Smooth muscle cell (in vitro differentiated cells): ENCODE results near the gene WSCD2. TPM values are rescaled to one million over a fixed set of nuclear protein-coding genes. Genes with fewer than 3 reads are reported as not detected.

Source experiments
- DNase-seq: peaks from one replicate; lab custom pipeline; 2025; ENCODE audit not compliant: unreplicated experiment; lab: John Stamatoyannopoulos, UW
- H2AFZ ChIP-seq: fragments of 200-600 bp; sonication (generic); 2 replicates; pipeline ENCODE4 v1.6.0; 2016; ENCODE audit warnings: antibody characterized with exemption, low read depth, mild to moderate bottlenecking
- H3F3A ChIP-seq: fragments of 200-600 bp; sonication (generic); 2 replicates; pipeline ENCODE4 v1.6.0; 2017; ENCODE audit warnings: antibody characterized with exemption, low read depth
- H3K27ac ChIP-seq: fragments of 200-600 bp; sonication (generic); 2 replicates; pipeline ENCODE4 v1.5.1; 2016; ENCODE audit warnings: low read depth, mild to moderate bottlenecking
- H3K27me3 ChIP-seq: fragments of 200-600 bp; sonication (generic); 2 replicates; pipeline ENCODE4 v1.6.1; 2016; ENCODE audit warnings: low read depth, mild to moderate bottlenecking
- H3K36me3 ChIP-seq: fragments of 200-600 bp; sonication (generic); 2 replicates; pipeline ENCODE4 v1.5.1; 2016; ENCODE audit warnings: low read depth
- H3K4me1 ChIP-seq: fragments of 200-600 bp; sonication (generic); 2 replicates; pipeline ENCODE4 v1.5.1; 2016; ENCODE audit warnings: low read depth
- H3K4me2 ChIP-seq: fragments of 200-600 bp; sonication (generic); 2 replicates; pipeline ENCODE4 v1.6.0; 2016; ENCODE audit warnings: mild to moderate bottlenecking
- H3K4me3 ChIP-seq: fragments of 200-600 bp; sonication (generic); 2 replicates; pipeline ENCODE4 v1.5.1; 2016; ENCODE audit warnings: mild to moderate bottlenecking
- H3K79me2 ChIP-seq: fragments of 200-600 bp; sonication (generic); 2 replicates; pipeline ENCODE4 v1.6.0; 2016; ENCODE audit warnings: low read depth, mild to moderate bottlenecking
- H3K9ac ChIP-seq: fragments of 200-600 bp; sonication (generic); 2 replicates; pipeline ENCODE4 v1.6.0; 2016; ENCODE audit warnings: low read depth
- H3K9me3 ChIP-seq: fragments of 200-600 bp; sonication (generic); replicated peaks from 2 replicates; pipeline ENCODE4 v1.5.1; 2016; ENCODE audit warnings: low read depth
- H4K20me1 ChIP-seq: fragments of 200-600 bp; sonication (generic); 2 replicates; pipeline ENCODE4 v1.6.0; 2016; ENCODE audit warnings: low read depth
- WGBS: methylation state at CpG from one replicate; pipeline ENCODE4 v1.1.7; 2016; ENCODE audit warnings: low lambda C conversion rate; 5-methylcytosine and 5-hydroxymethylcytosine counted together
- polyA plus RNA-seq: library from polyadenylated mRNA; unstranded; fragments of >200 nt; fragmentation: Nextera tagmentation; extraction: Ambion mirVana; gene quantifications from 2 replicates; pipeline ENCODE4 v1.2.1, GENCODE V29; 2016
- total RNA-seq: library from RNA; depleted of rRNA; stranded (reverse); fragments of >200 nt; gene quantifications from 2 replicates; pipeline ENCODE4 v1.2.3, GENCODE V29; 2014
- TF ChIP-seq, protein P1 (sequence below): fragments of 200-600 bp; sonication (generic); IDR thresholded peaks from 2 replicates; pipeline ENCODE4 v1.5.1; 2017; ENCODE audit warnings: borderline replicate concordance, mild to moderate bottlenecking, antibody characterized with exemption; ENCODE audit not compliant: insufficient read depth, poor library complexity, severe bottlenecking

The WSCD2 gene
- total and polyA plus RNA-seq, 2 experiments from 2014 or later = 0.13 TPM

DNA sequence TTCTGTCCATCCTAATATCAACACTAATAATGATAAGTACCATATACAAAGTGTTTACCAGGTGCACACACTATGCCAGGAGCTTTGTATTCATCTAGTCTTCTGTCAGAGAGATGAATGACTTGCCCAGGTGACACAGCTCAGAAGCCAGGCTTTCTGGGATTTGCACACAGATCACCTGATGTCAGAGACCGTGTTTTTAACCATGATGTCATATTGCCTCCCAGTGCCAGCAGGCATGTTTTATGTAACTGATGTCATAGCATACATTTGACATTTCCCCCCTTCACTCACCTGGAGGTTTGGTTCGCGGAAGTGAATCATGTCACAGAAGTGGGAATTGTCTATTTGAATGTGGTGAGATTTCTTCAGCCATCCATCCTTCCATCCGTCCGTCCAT is 5.7 kb downstream of the WSCD2 start:
- H3F3A ChIP-seq = no peaks in the 10 kb centered on the region
- no peak overlapping the region for H3K4me2 ChIP-seq
- peaks cover 31% of the 10 kb centered on the region for H3K27me3 ChIP-seq
- no peak overlapping the region for H2AFZ ChIP-seq
- 94% methylated on average over 5 of the region's 5 CpGs for WGBS
- no peak overlapping the region for H3K27ac ChIP-seq
- no peaks in the 10 kb centered on the region for H3K9me3 ChIP-seq
- H3K4me3 ChIP-seq = no peak overlapping the region
- no peaks in the 10 kb centered on the region for H3K4me1 ChIP-seq
- H4K20me1 ChIP-seq = no peaks in the 10 kb centered on the region
- TF ChIP-seq, protein P1, sequence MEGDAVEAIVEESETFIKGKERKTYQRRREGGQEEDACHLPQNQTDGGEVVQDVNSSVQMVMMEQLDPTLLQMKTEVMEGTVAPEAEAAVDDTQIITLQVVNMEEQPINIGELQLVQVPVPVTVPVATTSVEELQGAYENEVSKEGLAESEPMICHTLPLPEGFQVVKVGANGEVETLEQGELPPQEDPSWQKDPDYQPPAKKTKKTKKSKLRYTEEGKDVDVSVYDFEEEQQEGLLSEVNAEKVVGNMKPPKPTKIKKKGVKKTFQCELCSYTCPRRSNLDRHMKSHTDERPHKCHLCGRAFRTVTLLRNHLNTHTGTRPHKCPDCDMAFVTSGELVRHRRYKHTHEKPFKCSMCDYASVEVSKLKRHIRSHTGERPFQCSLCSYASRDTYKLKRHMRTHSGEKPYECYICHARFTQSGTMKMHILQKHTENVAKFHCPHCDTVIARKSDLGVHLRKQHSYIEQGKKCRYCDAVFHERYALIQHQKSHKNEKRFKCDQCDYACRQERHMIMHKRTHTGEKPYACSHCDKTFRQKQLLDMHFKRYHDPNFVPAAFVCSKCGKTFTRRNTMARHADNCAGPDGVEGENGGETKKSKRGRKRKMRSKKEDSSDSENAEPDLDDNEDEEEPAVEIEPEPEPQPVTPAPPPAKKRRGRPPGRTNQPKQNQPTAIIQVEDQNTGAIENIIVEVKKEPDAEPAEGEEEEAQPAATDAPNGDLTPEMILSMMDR = no peak
- no peaks in the 10 kb centered on the region for H3K79me2 ChIP-seq
- H3K36me3 ChIP-seq = no peaks in the 10 kb centered on the region
- DNase-seq = no peak
- H3K9ac ChIP-seq = no peak overlapping the region

DNA sequence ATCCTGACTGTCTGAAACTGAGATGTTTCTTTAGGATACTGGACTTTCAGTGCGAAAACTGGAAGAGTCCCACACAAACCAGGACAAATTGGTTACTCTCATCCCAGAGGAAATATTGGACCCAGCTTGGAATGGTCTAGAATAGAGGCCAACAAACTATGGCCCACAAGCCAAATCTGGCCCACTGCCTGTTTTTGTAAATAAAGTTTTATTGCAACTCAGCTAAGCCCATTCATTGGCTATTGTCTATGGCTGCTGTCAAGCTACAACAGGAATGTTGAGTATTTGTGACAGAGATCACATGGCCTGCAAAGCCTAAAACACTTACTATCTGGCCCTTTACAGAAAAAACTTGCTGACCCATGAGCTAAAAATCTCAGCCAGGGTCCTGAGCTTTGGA is 6.5 kb downstream of the WSCD2 start:
- Histone ChIP-seq H3K27ac (no peak overlapping the region), H3K36me3 (no peaks in the 10 kb centered on the region), H3K79me2 (no peaks in the 10 kb centered on the region), H3K27me3 (peaks cover 22% of the 10 kb centered on the region), H3F3A (no peaks in the 10 kb centered on the region), H4K20me1 (no peaks in the 10 kb centered on the region), H3K4me2 (no peak overlapping the region), H3K4me1 (no peaks in the 10 kb centered on the region), H3K4me3 (no peak overlapping the region), H3K9ac (no peak overlapping the region), H3K9me3 (no peaks in the 10 kb centered on the region), H2AFZ (no peak overlapping the region)
- WGBS = 91% methylated on average over 1 of the region's 1 CpG
- no peak for DNase-seq
- TF ChIP-seq, protein P1 = no peak

DNA sequence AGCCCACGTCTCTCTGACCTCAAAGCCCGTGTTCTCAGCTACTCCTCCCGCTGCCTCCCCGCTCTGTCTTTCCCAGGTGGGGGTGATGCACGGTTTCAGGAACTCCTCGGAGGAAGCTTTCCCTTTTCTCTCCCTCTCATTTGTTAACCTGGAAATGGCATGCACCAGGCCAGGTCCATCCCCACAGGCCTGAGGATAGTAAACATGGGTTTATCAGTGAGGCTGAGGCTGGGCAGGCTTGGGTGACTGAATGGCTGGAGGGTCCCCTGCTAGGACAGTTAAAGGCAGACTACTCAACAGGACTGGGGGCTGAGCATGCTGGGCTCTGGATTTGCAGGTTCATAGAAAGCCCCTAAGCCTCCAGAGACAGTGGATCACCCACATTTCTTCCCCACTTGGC is 7.6 kb downstream of the WSCD2 start:
- H3F3A ChIP-seq = no peaks in the 10 kb centered on the region
- peaks cover 8% of the 10 kb centered on the region for H3K4me1 ChIP-seq
- no peaks in the 10 kb centered on the region for H3K36me3 ChIP-seq
- H3K27ac ChIP-seq = no peak overlapping the region
- TF ChIP-seq, protein P1 = no peak
- H3K27me3 ChIP-seq = peaks cover 14% of the 10 kb centered on the region
- no peaks in the 10 kb centered on the region for H4K20me1 ChIP-seq
- H2AFZ ChIP-seq = no peak overlapping the region
- no peaks in the 10 kb centered on the region for H3K79me2 ChIP-seq
- H3K4me3 ChIP-seq = no peak overlapping the region
- no peak overlapping the region for H3K9ac ChIP-seq
- DNase-seq = no peak
- 73% methylated on average over 6 of the region's 6 CpGs for WGBS
- H3K9me3 ChIP-seq = no peaks in the 10 kb centered on the region
- no peak overlapping the region for H3K4me2 ChIP-seq

DNA sequence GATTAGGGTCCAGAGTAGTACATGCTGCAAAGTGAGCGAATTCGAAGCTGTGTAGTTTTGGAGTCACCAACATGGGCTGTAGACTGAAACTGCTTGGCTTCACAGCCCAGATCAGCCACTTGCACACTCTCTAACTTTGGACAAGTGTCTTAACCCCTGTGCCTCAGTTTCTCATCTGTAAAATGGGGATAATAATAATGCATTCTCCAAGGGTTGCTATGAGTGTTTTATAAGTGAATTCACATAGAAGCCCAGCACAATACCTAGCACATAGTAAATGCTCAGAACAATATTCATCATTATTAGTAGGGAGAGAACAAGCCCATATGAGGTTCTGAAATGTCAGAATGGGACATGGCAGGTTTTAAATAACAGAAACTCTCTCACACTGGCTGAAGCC is 10.4 kb downstream of the WSCD2 start:
- H4K20me1 ChIP-seq = no peaks in the 10 kb centered on the region
- H3K4me3 ChIP-seq = no peak overlapping the region
- no peak overlapping the region for H3K9ac ChIP-seq
- no peaks in the 10 kb centered on the region for H3F3A ChIP-seq
- H3K27me3 ChIP-seq = peaks cover 5% of the 10 kb centered on the region
- TF ChIP-seq, protein P1 = no peak
- H3K4me2 ChIP-seq = no peak overlapping the region
- peaks cover 14% of the 10 kb centered on the region for H3K4me1 ChIP-seq
- H3K27ac ChIP-seq = no peak overlapping the region
- H3K79me2 ChIP-seq = no peaks in the 10 kb centered on the region
- WGBS = 97% methylated on average over 2 of the region's 2 CpGs
- no peak overlapping the region for H2AFZ ChIP-seq
- no peak for DNase-seq
- no peaks in the 10 kb centered on the region for H3K36me3 ChIP-seq
- H3K9me3 ChIP-seq = no peaks in the 10 kb centered on the region
